HepG2 (cell line): ENCODE measurements around the gene SAP25. TPM values are rescaled to one million over a fixed set of nuclear protein-coding genes. Genes with fewer than 3 reads are reported as not detected.

Experiments
- ETV5 ChIP-seq: IDR thresholded peaks from 2 replicates; pipeline ENCODE4 v1.6.1; 2018; ENCODE audit warnings: missing biosample characterization, missing genetic modification reagents, inconsistent platforms, borderline replicate concordance
- HNRNPLL ChIP-seq: fragments of 200-400 bp; formaldehyde crosslinking; IDR thresholded peaks from 2 replicates; pipeline ENCODE4 v1.6.1; 2017; ENCODE audit warnings: mild to moderate bottlenecking, low read depth, low read length; ENCODE audit not compliant: poor library complexity, severe bottlenecking
- KIAA2018 ChIP-seq: sonication (generic); formaldehyde crosslinking; IDR thresholded peaks from 2 replicates; pipeline ENCODE4 v1.5.0; 2020; ENCODE audit warnings: mild to moderate bottlenecking, missing genetic modification reagents, borderline replicate concordance
- POLR2AphosphoS5 ChIP-seq: IDR thresholded peaks from 2 replicates; pipeline ENCODE4 v1.6.1; 2012; ENCODE audit warnings: low read depth, low read length
- RORA ChIP-seq: sonication (generic); formaldehyde crosslinking; IDR thresholded peaks from 2 replicates; pipeline ENCODE4 v1.5.0; 2020; ENCODE audit warnings: mild to moderate bottlenecking, missing genetic modification reagents, moderate library complexity
- STAT6 ChIP-seq: sonication (generic); formaldehyde crosslinking; IDR thresholded peaks from 2 replicates; pipeline ENCODE4 v1.4.0; 2020; ENCODE audit warnings: missing genetic modification reagents, mild to moderate bottlenecking, borderline replicate concordance
- USF2 ChIP-seq, 2 experiments: sonication (generic) in 1 of 2; formaldehyde crosslinking in 1 of 2; IDR thresholded peaks; 2 replicates each; pipeline versions ENCODE4 v1.5.1 to v1.6.1; 2011 to 2020; ENCODE audit warnings: borderline replicate concordance in 1 of 2, low read depth in 1 of 2, low read length in 1 of 2, mild to moderate bottlenecking in 1 of 2, missing genetic modification reagents in 1 of 2, moderate library complexity in 1 of 2
- ZNF138 ChIP-seq: sonication (generic); formaldehyde crosslinking; IDR thresholded peaks from 2 replicates; pipeline ENCODE4 v1.5.0; 2020; ENCODE audit warnings: mild to moderate bottlenecking, low read depth, missing genetic modification reagents
- ZNF296 ChIP-seq: sonication (generic); formaldehyde crosslinking; conservative IDR thresholded peaks from 2 replicates; pipeline ENCODE4 v1.5.0; 2020; ENCODE audit warnings: mild to moderate bottlenecking, missing genetic modification reagents
- ZNF678 ChIP-seq: sonication (generic); formaldehyde crosslinking; IDR thresholded peaks from 2 replicates; pipeline ENCODE4 v1.4.0; 2020; ENCODE audit warnings: mild to moderate bottlenecking, missing genetic modification reagents
- polyA plus RNA-seq, 8 experiments: library from polyadenylated mRNA; depleted of rRNA in 3 of 8; stranded (reverse) in 7 of 8; unstranded in 1 of 8; fragments of >200 nt; fragmentation: Illumina TruSeq in 4 of 8; extraction: Trizol in 4 of 8; gene quantifications; 2 replicates each; pipeline versions ENCODE4 v1.2.1 to v1.2.3, GENCODE V29; 2011 to 2016; ENCODE audit warnings: low read depth in 4 of 8, missing spikeins in 1 of 8, mixed read lengths in 1 of 8; ENCODE audit not compliant: insufficient read depth in 1 of 8
- total RNA-seq, 5 experiments: library from RNA; depleted of rRNA; stranded (reverse); fragments of >200 nt; fragmentation: Illumina TruSeq; extraction: Trizol; gene quantifications; 2 replicates each; pipeline ENCODE4 v1.2.3, GENCODE V29; 2016; ENCODE audit warnings: low read depth in 1 of 5
- TF ChIP-seq, protein P1 (sequence below): sonication (generic); formaldehyde crosslinking; IDR thresholded peaks from 2 replicates; pipeline ENCODE4 v1.5.0; 2020; ENCODE audit warnings: missing genetic modification reagents, mild to moderate bottlenecking, borderline replicate concordance

SAP25 gene
- total and polyA plus RNA-seq, 2 of the 13 experiments (the other 11 are each of a cell fraction or from before 2014, with no cell fraction given): 0.15 to 0.20 TPM

DNA sequence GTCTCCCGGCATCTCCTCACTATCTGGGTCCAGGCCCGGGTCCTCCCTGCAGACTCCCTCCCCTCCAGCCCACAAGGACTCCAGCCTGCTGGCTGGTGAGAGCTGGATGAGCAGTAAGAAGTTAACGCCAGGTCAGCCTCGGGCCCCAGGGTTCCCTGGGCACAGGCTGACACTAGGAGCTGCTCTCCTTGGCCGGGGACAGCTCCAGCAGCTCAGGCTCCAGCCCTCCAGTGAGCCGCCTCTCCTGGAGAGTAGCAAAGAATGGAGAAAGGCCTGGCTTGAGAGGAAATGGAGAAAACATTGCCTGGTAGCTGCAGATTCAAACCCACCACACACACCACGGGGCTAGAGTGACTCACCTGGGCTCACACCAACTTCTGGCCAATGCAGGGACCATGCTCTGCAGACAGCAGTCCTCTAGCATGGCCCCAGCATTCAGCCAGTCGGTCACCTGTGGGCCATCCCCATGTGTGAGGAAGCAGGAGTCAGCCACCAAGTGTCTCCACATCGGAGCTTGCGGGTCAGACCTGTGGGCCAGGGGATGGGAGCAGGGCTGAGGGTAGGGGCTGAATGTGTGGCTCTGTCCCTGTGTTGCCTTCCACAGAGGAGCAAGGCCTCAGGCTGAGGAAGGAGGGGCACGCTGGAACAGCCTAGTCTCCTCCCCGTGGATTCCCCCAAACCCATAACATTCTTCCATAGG lies 6.5 kb downstream of the SAP25 start (continued):
- 0 out of 2 replicates have a peak, but pooled peaks have one; percentile 70 for TF ChIP-seq KIAA2018
- no peak for TF ChIP-seq USF2 (IDR thresholded peaks at IDR 0.05; ENCODE audit: low read depth, low read length)
- TF ChIP-seq USF2 (CRISPR knock-in tag; IDR thresholded peaks at IDR 0.05; ENCODE audit: borderline replicate concordance): no peak
- no peak for TF ChIP-seq RORA
- TF ChIP-seq STAT6: no peak
- no peak for TF ChIP-seq ZNF678
- 0 out of 2 replicates have a peak, but pooled peaks have one; percentile 37 for TF ChIP-seq POLR2AphosphoS5
- no peak for TF ChIP-seq ETV5
- no peak for TF ChIP-seq HNRNPLL
- TF ChIP-seq, protein P1, sequence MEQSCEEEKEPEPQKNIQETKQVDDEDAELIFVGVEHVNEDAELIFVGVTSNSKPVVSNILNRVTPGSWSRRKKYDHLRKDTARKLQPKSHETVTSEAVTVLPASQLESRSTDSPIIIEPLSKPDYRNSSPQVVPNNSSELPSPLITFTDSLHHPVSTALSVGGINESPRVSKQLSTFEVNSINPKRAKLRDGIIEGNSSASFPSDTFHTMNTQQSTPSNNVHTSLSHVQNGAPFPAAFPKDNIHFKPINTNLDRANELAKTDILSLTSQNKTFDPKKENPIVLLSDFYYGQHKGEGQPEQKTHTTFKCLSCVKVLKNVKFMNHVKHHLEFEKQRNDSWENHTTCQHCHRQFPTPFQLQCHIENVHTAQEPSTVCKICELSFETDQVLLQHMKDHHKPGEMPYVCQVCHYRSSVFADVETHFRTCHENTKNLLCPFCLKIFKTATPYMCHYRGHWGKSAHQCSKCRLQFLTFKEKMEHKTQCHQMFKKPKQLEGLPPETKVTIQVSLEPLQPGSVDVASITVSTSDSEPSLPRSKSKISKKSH (CRISPR knock-in tag): no peak; the same call in 1 of the 2 replicates
- 0 out of 2 replicates have a peak, but pooled peaks have one; percentile 26 for TF ChIP-seq ZNF138
- TF ChIP-seq ZNF296 (CRISPR knock-in tag): no peak
